ENCODE results near the gene NANOS2.
A peak's percentile ranks its signal among the peaks of the same experiment; 100 is the strongest.

Gene NANOS2

GRCh38 chr19:45953676-45954075 lies 39.1 kb upstream of the NANOS2 start:
- no peak overlapping the region for H2AFZ ChIP-seq (ENCODE audit: insufficient read depth, low read length, poor library complexity)

GRCh38 chr19:45952686-45953505 lies 38.3 kb upstream of the NANOS2 start:
- no peaks in the 10 kb centered on the region for H3K9me3 ChIP-seq (ENCODE audit: insufficient read depth, low read depth, low read length)
- H3K4me2 ChIP-seq (ENCODE audit: low read length) = peak overlapping the region; percentile 65
- no peak overlapping the region for H2BK12ac ChIP-seq (ENCODE audit: low read length)
- H4K8ac ChIP-seq (ENCODE audit: low read depth, low read length) = no peak overlapping the region
- H3K79me2 ChIP-seq (ENCODE audit: control insufficient read depth, insufficient read depth, low read length, poor library complexity) = no peaks in the 10 kb centered on the region
- H3K36me3 ChIP-seq (ENCODE audit: control insufficient read depth in 1 of 2, insufficient read depth in 2 of 2, low read length in 2 of 2) = no peaks in the 10 kb centered on the region
- peaks cover 6 to 9% of the 10 kb centered on the region in 2 experiments for H3K4me1 ChIP-seq (ENCODE audit: control insufficient read depth in 1 of 2, insufficient read depth in 2 of 2, low read length in 2 of 2)
- no peak overlapping the region for H2BK120ac ChIP-seq (ENCODE audit: insufficient read depth, low read length, poor library complexity)
- H3K4me3 ChIP-seq (ENCODE audit: low read depth, low read length) = peak overlapping the region; percentile 49
- H4K12ac ChIP-seq (ENCODE audit: low read depth, low read length) = no peak overlapping the region
- H2AFZ ChIP-seq (ENCODE audit: insufficient read depth, low read length, poor library complexity) = peak overlapping the region; percentile 24
- H3K79me1 ChIP-seq (ENCODE audit: low read length) = no peaks in the 10 kb centered on the region
- no peak overlapping the region for H3K23ac ChIP-seq (ENCODE audit: low read length)
- no peak overlapping the region for H3K4ac ChIP-seq (ENCODE audit: low read depth, low read length)
- peak; percentile 43 to 77 for DNase-seq
- no peak overlapping the region for H3K18ac ChIP-seq (ENCODE audit: low read length)
- no peaks in the 10 kb centered on the region for H3K27me3 ChIP-seq (ENCODE audit: insufficient read depth, low read length)
- H3K9ac ChIP-seq (ENCODE audit: low read length) = no peak overlapping the region
- no peak overlapping the region for H2BK5ac ChIP-seq (ENCODE audit: low read depth, low read length, poor library complexity)
- no peak overlapping the region for H2AK5ac ChIP-seq (ENCODE audit: low read length)
- no peak overlapping the region for H4K91ac ChIP-seq (ENCODE audit: low read depth, low read length)
- WGBS (ENCODE audit: extremely low coverage, insufficient coverage, insufficient read length) = no CpG with 5 or more reads among the region's 43 CpGs
- H3K27ac ChIP-seq (ENCODE audit: low read depth, low read length) = no peak overlapping the region
- H3K14ac ChIP-seq (ENCODE audit: low read length) = no peak overlapping the region

More at GRCh38 chr19:45953676-45954075, 39.1 kb upstream of the NANOS2 start:
- Histone ChIP-seq H3K4ac (ENCODE audit: low read depth, low read length) (no peak overlapping the region), H3K9ac (ENCODE audit: low read length) (no peak overlapping the region), H3K4me1 (ENCODE audit: control insufficient read depth in 1 of 2, insufficient read depth in 2 of 2, low read length in 2 of 2) (peaks cover 6 to 9% of the 10 kb centered on the region in 2 experiments), H3K9me3 (ENCODE audit: insufficient read depth, low read depth, low read length) (peaks cover 3% of the 10 kb centered on the region), H3K27me3 (ENCODE audit: insufficient read depth, low read length) (no peaks in the 10 kb centered on the region), H4K91ac (ENCODE audit: low read depth, low read length) (no peak overlapping the region), H2BK120ac (ENCODE audit: insufficient read depth, low read length, poor library complexity) (no peak overlapping the region), H3K14ac (ENCODE audit: low read length) (no peak overlapping the region), H3K23ac (ENCODE audit: low read length) (no peak overlapping the region), H2AK5ac (ENCODE audit: low read length) (no peak overlapping the region), H2BK12ac (ENCODE audit: low read length) (no peak overlapping the region), H3K27ac (ENCODE audit: low read depth, low read length) (no peak overlapping the region), H2BK5ac (ENCODE audit: low read depth, low read length, poor library complexity) (no peak overlapping the region), H4K12ac (ENCODE audit: low read depth, low read length) (no peak overlapping the region), H3K36me3 (ENCODE audit: control insufficient read depth in 1 of 2, insufficient read depth in 2 of 2, low read length in 2 of 2) (no peaks in the 10 kb centered on the region), H3K4me3 (ENCODE audit: low read depth, low read length) (no peak overlapping the region), H3K79me1 (ENCODE audit: low read length) (no peaks in the 10 kb centered on the region), H3K79me2 (ENCODE audit: control insufficient read depth, insufficient read depth, low read length, poor library complexity) (no peaks in the 10 kb centered on the region), H4K8ac (ENCODE audit: low read depth, low read length) (no peak overlapping the region), H3K4me2 (ENCODE audit: low read length) (no peak overlapping the region), H3K18ac (ENCODE audit: low read length) (no peak overlapping the region)
- no CpG with 5 or more reads among the region's 8 CpGs for WGBS (ENCODE audit: extremely low coverage, insufficient coverage, insufficient read length)
- DNase-seq = peak in 1 of 2 donors; percentile 35

- H2BK5ac ChIP-seq (ENCODE audit: low read depth, low read length, poor library complexity) = no peak overlapping the region
- no peak overlapping the region for H3K9ac ChIP-seq (ENCODE audit: low read length)
- H4K12ac ChIP-seq (ENCODE audit: low read depth, low read length) = no peak overlapping the region
- peaks cover 6 to 9% of the 10 kb centered on the region in 2 experiments for H3K4me1 ChIP-seq (ENCODE audit: control insufficient read depth in 1 of 2, insufficient read depth in 2 of 2, low read length in 2 of 2)
- no peaks in the 10 kb centered on the region for H3K27me3 ChIP-seq (ENCODE audit: insufficient read depth, low read length)
- DNase-seq = no peak
- no peak overlapping the region for H3K4me2 ChIP-seq (ENCODE audit: low read length)
- H2AFZ ChIP-seq (ENCODE audit: insufficient read depth, low read length, poor library complexity) = no peak overlapping the region
- no peak overlapping the region for H3K4me3 ChIP-seq (ENCODE audit: low read depth, low read length)
- H3K9me3 ChIP-seq (ENCODE audit: insufficient read depth, low read depth, low read length) = no peaks in the 10 kb centered on the region
- no CpG with 5 or more reads among the region's 8 CpGs for WGBS (ENCODE audit: extremely low coverage, insufficient coverage, insufficient read length)
- no peak overlapping the region for H3K27ac ChIP-seq (ENCODE audit: low read depth, low read length)
- no peaks in the 10 kb centered on the region for H3K36me3 ChIP-seq (ENCODE audit: control insufficient read depth in 1 of 2, insufficient read depth in 2 of 2, low read length in 2 of 2)
- no peaks in the 10 kb centered on the region for H3K79me1 ChIP-seq (ENCODE audit: low read length)
- H2AK5ac ChIP-seq (ENCODE audit: low read length) = no peak overlapping the region
- no peaks in the 10 kb centered on the region for H3K79me2 ChIP-seq (ENCODE audit: control insufficient read depth, insufficient read depth, low read length, poor library complexity)
- no peak overlapping the region for H4K91ac ChIP-seq (ENCODE audit: low read depth, low read length)
- no peak overlapping the region for H3K4ac ChIP-seq (ENCODE audit: low read depth, low read length)
- H4K8ac ChIP-seq (ENCODE audit: low read depth, low read length) = no peak overlapping the region
- no peak overlapping the region for H3K14ac ChIP-seq (ENCODE audit: low read length)
- H2BK12ac ChIP-seq (ENCODE audit: low read length) = no peak overlapping the region
- H3K23ac ChIP-seq (ENCODE audit: low read length) = no peak overlapping the region
- no peak overlapping the region for H2BK120ac ChIP-seq (ENCODE audit: insufficient read depth, low read length, poor library complexity)
- H3K18ac ChIP-seq (ENCODE audit: low read length) = no peak overlapping the region
Measured at GRCh38 chr19:45952341-45952685, 37.7 kb upstream of the NANOS2 start.

DNA sequence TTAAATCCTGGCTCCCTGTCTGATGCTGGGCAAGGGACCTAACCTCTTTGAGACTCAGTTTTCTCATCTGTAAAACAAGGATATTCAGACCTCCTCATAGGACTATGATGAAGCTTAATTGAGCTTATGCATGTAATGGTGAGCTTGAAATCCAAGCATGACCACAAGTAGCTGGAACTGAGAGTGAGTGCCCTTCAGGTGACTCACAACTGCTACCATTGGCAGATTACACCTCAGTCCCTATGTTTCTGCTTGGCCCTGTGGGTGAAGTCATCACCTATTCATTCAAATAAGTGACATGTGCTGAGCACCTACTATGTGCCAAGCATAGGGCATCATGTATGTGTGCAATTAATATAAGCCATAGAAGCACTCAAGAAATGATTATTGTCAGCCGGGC lies 33.3 kb upstream of the NANOS2 start:
- Histone ChIP-seq H4K8ac (ENCODE audit: low read depth, low read length) (no peak overlapping the region), H3K79me2 (ENCODE audit: control insufficient read depth, insufficient read depth, low read length, poor library complexity) (no peaks in the 10 kb centered on the region), H2BK12ac (ENCODE audit: low read length) (no peak overlapping the region), H3K4ac (ENCODE audit: low read depth, low read length) (no peak overlapping the region), H3K9ac (ENCODE audit: low read length) (no peak overlapping the region), H3K27me3 (ENCODE audit: insufficient read depth, low read length) (no peaks in the 10 kb centered on the region), H3K23ac (ENCODE audit: low read length) (no peak overlapping the region), H3K18ac (ENCODE audit: low read length) (no peak overlapping the region), H4K12ac (ENCODE audit: low read depth, low read length) (no peak overlapping the region), H2AK5ac (ENCODE audit: low read length) (no peak overlapping the region), H2AFZ (ENCODE audit: insufficient read depth, low read length, poor library complexity) (no peak overlapping the region), H2BK5ac (ENCODE audit: low read depth, low read length, poor library complexity) (no peak overlapping the region), H3K36me3 (ENCODE audit: control insufficient read depth in 1 of 2, insufficient read depth in 2 of 2, low read length in 2 of 2) (no peaks in the 10 kb centered on the region), H3K79me1 (ENCODE audit: low read length) (no peaks in the 10 kb centered on the region), H3K4me2 (ENCODE audit: low read length) (no peak overlapping the region), H2BK120ac (ENCODE audit: insufficient read depth, low read length, poor library complexity) (no peak overlapping the region), H4K91ac (ENCODE audit: low read depth, low read length) (no peak overlapping the region), H3K4me1 (ENCODE audit: control insufficient read depth in 1 of 2, insufficient read depth in 2 of 2, low read length in 2 of 2) (peaks cover 3 to 4% of the 10 kb centered on the region in 2 experiments), H3K9me3 (ENCODE audit: insufficient read depth, low read depth, low read length) (no peaks in the 10 kb centered on the region), H3K4me3 (ENCODE audit: low read depth, low read length) (no peak overlapping the region), H3K14ac (ENCODE audit: low read length) (no peak overlapping the region), H3K27ac (ENCODE audit: low read depth, low read length) (no peak overlapping the region)
- no CpG with 5 or more reads among the region's 1 CpG for WGBS (ENCODE audit: extremely low coverage, insufficient coverage, insufficient read length)
- no peak for DNase-seq
